Adrenal gland (tissue), 5 donors: ENCODE data around the gene NDUFA9.

Experiments used
- CTCF ChIP-seq, 6 experiments: fragments of 450-650 bp in 4 of 6; fragments of 200-600 bp in 2 of 6; sonication (generic) in 1 of 6; IDR thresholded peaks; 1 replicate in 5 of 6; 2 replicates in 1 of 6; pipeline versions ENCODE4 v1.5.1 to v1.8.0; 2016 to 2021; ENCODE audit warnings: antibody characterized with exemption in 6 of 6, mild to moderate bottlenecking in 2 of 6, moderate library complexity in 1 of 6
- POLR2A ChIP-seq, 2 donors: fragments of 450-650 bp; IDR thresholded peaks; one replicate each; pipeline ENCODE4 v1.6.1; 2017; ENCODE audit warnings: antibody characterized with exemption in 2 of 2, mild to moderate bottlenecking in 2 of 2, moderate library complexity in 1 of 2
- donor health status: DM: no; HTN: no; CAD: no.

GRCh38 chr12:4603421-4603820 lies 45.5 kb upstream of the NDUFA9 start:
- TF ChIP-seq CTCF (IDR thresholded peaks at IDR 0.05) (no peak), POLR2A (IDR thresholded peaks at IDR 0.05) (no peak)
